GM12801 (cell line): ENCODE results near the gene FKBP2.

Experiments
- CTCF ChIP-seq: IDR thresholded peaks from one replicate; pipeline ENCODE4 v1.5.1; 2011; ENCODE audit warnings: control low read depth; ENCODE audit not compliant: insufficient read length; ENCODE audit errors: extremely low read depth

The FKBP2 gene

GRCh38 chr11:64253043-64253442 is 12.1 kb downstream of the FKBP2 start:
- TF ChIP-seq CTCF: no peak

GRCh38 chr11:64253481-64253880 is 12.6 kb downstream of the FKBP2 start:
- no peak for TF ChIP-seq CTCF

GRCh38 chr11:64254326-64254725 is 13.4 kb downstream of the FKBP2 start:
- TF ChIP-seq CTCF: no peak

- TF ChIP-seq CTCF: no peak
Observed at GRCh38 chr11:64255135-64256128, 14.5 kb downstream of the FKBP2 start.

- TF ChIP-seq CTCF: no peak
Observed at GRCh38 chr11:64256300-64256699, 15.4 kb downstream of the FKBP2 start.

- TF ChIP-seq CTCF: no peak
Observed at GRCh38 chr11:64258356-64258755, 17.5 kb downstream of the FKBP2 start.

GRCh38 chr11:64258946-64259532 is 18.1 kb downstream of the FKBP2 start:
- no peak for TF ChIP-seq CTCF
